ENCODE results near the gene DRD5. TPM values are rescaled to one million over a fixed set of nuclear protein-coding genes. Genes with fewer than 3 reads are reported as not detected.

The DRD5 gene
- total RNA-seq, 4 donors from 2014 or later, result not detected

- TF ChIP-seq CTCF (IDR thresholded peaks at IDR 0.05; ENCODE audit: low read depth), result no peak
These were observed 12.1 kb upstream of the DRD5 start for GRCh38 chr4:9769321-9769720.

DNA sequence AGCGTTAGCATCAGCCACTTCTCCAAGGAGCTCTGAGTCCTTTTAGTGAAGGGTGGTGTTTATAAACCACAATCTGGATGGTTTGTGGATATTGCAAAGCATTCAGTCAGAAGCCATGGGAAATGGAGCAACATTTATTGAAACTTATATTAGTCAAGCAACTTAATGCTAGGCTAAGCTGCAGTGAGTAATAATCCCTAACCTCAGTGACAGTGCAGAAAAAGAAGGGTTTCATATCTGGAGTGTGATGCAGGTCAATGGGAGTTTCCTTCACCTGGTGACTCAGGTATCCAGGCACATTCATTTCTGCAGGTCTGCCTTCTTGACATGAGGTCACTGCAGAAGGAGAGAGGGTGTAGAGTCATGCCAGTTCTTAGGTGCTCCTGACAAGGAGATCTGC is 10.4 kb upstream of the DRD5 start:
- no peak for TF ChIP-seq CTCF (IDR thresholded peaks at IDR 0.05; ENCODE audit: low read depth)

DNA sequence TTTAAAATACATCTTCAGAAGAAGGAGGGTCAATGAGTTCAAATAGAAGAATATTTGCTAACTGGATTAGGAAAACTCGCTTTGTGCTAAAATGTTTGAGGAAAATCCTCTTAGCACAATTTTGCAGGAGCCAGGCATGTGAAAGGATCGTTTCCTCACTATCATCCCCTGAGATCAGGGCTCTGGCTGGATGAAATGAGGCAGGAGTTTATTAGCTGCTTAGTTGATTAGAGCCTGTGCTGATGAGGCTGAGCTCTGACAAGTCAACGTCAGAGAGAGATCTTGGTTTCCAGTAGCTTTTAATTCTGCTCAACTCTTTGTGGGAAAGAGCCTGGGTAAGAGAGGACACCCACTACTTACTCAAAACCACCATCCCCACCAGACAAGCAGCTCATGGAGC is 8.0 kb upstream of the DRD5 start:
- TF ChIP-seq CTCF (IDR thresholded peaks at IDR 0.05; ENCODE audit: low read depth), result no peak

- TF ChIP-seq CTCF (IDR thresholded peaks at IDR 0.05; ENCODE audit: low read depth), result no peak
These were observed 652 bp downstream of the DRD5 start for GRCh38 chr4:9782136-9782436.

DNA sequence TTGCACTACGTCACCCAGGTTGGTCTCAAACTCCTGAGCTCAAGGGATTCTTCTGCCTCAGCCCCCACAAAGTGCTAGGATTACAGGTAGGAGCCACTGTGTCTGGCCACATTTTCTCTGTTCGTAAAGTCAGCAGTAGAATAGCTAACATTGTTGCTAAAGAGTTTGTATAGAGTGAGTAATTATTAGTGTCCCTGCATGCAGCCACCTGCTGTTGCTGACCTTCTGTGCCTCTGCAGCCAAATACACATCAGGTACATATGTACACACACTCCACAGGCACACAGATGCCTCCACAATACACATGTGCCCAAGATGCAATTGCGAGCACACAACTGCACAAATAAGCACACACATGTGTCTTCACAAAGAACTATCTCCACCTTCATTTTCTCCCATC is 10.9 kb downstream of the DRD5 start:
- TF ChIP-seq CTCF (IDR thresholded peaks at IDR 0.05; ENCODE audit: low read depth), result no peak

- no peak for TF ChIP-seq CTCF (IDR thresholded peaks at IDR 0.05; ENCODE audit: low read depth)
These were observed 19.4 kb downstream of the DRD5 start for GRCh38 chr4:9800848-9801247.

DNA sequence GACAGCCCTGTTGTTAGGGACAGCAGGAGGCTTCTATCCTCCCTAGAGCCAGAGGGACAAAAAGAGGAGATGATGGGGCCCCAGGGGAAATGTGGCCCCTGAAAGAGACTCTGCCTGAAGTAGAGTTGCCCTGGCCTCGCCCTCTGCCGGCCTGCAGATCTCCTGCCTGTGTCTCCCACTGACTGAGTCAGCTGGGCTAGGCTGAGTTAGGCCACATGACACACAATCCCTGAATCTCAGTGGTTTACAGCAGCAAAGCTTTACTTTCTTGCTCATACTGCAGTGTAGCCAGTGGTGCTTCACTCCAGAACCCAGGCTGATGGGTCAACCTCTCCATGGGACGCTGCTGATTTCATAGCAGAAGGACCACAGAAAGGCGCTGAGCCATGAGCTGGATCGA is 23.5 kb downstream of the DRD5 start:
- no peak for TF ChIP-seq CTCF (IDR thresholded peaks at IDR 0.05; ENCODE audit: low read depth)

DNA sequence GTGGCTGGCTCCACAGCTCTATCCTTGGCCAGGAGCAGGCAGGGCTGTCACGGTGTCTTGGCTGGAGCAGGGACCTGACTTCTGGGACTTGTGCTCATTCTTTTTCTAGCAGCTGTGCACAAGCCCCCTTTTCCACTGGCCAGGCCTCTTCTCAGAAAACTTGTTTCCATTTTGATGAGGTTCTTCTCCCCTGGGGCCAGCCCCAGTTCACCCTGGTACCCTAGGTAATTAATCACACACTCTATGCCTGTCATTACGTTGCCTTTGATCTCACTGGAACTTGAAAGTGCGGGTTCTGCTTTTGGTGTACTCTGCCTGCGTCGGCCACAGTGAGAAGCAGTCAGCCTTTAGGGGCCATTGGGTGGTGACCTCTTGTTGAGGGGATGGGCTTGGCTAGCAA is 26.6 kb downstream of the DRD5 start:
- TF ChIP-seq CTCF (IDR thresholded peaks at IDR 0.05; ENCODE audit: low read depth), result no peak
